K562 (cell line): ENCODE measurements around the gene CAMSAP3.

ENCODE experiments used
- ARID2 ChIP-seq: fragments of 450-650 bp; IDR thresholded peaks from 2 replicates; pipeline ENCODE4 v1.6.1; 2017; ENCODE audit warnings: antibody characterized with exemption, mild to moderate bottlenecking
- BCL6 ChIP-seq: fragments of 250-450 bp; sonication (Bioruptor Pico); IDR thresholded peaks from 2 replicates; pipeline ENCODE4 v1.4.0; 2020
- KAT2B ChIP-seq: IDR thresholded peaks from one replicate; pipeline ENCODE4 v1.6.1; 2012; ENCODE audit warnings: low read depth, mild to moderate bottlenecking, control low read depth, inconsistent platforms, low read length, moderate library complexity
- POLR2AphosphoS5 ChIP-seq: IDR thresholded peaks from 2 replicates; pipeline ENCODE4 v1.6.1; 2011; ENCODE audit warnings: mild to moderate bottlenecking, low read depth, low read length, moderate library complexity; ENCODE audit not compliant: control insufficient read depth, insufficient read depth
- RFX1 ChIP-seq: fragments of 450-650 bp; IDR thresholded peaks from 2 replicates; pipeline ENCODE4 v1.6.1; 2016; ENCODE audit warnings: mild to moderate bottlenecking, moderate library complexity
- SMAD3 ChIP-seq: fragments of 450-650 bp; formaldehyde crosslinking; conservative IDR thresholded peaks from 2 replicates; pipeline ENCODE4 v1.4.0; 2020; ENCODE audit warnings: mild to moderate bottlenecking
- TARDBP ChIP-seq: fragments of 450-650 bp; IDR thresholded peaks from 2 replicates; pipeline ENCODE4 v1.6.1; 2016
- TEAD4 ChIP-seq, 2 experiments: sonication (generic) in 1 of 2; formaldehyde crosslinking in 1 of 2; IDR thresholded peaks; 2 replicates each; pipeline versions ENCODE4 v1.6.1 to v1.8.0; 2012 to 2022; ENCODE audit warnings: borderline replicate concordance in 1 of 2, inconsistent platforms in 1 of 2, low read length in 1 of 2, mild to moderate bottlenecking in 1 of 2, missing genetic modification reagents in 1 of 2
- ZNF253 ChIP-seq: fragments of 250-450 bp; sonication (Bioruptor Pico); conservative IDR thresholded peaks from 2 replicates; pipeline ENCODE4 v1.6.1; 2021; ENCODE audit warnings: mild to moderate bottlenecking
- ZNF274 ChIP-seq: IDR thresholded peaks from 2 replicates; pipeline ENCODE4 v1.6.1; 2011; ENCODE audit warnings: low read depth, mild to moderate bottlenecking, low read length, moderate library complexity, borderline replicate concordance
- ZNF311 ChIP-seq: fragments of 250-450 bp; sonication (Bioruptor Pico); IDR thresholded peaks from 2 replicates; pipeline ENCODE4 v1.4.0; 2020; ENCODE audit warnings: mild to moderate bottlenecking, moderate library complexity
- ZNF347 ChIP-seq: fragments of 450-650 bp; formaldehyde crosslinking; IDR thresholded peaks from 2 replicates; pipeline ENCODE4 v1.4.0; 2020; ENCODE audit warnings: low read depth, mild to moderate bottlenecking, moderate library complexity
- ZSCAN29 ChIP-seq: fragments of 450-650 bp; IDR thresholded peaks from 2 replicates; pipeline ENCODE4 v1.6.1; 2017
- TF ChIP-seq, protein P1 (sequence below), 3 experiments: IDR thresholded peaks in 2 of 3; conservative IDR thresholded peaks in 1 of 3; 2 replicates each; pipeline ENCODE4 v1.5.1; 2011 to 2012; ENCODE audit warnings: low read length in 3 of 3, mild to moderate bottlenecking in 3 of 3, control low read depth in 2 of 3, improper control_type of control experiment in 1 of 3, inconsistent platforms in 1 of 3, low read depth in 1 of 3, mixed read lengths in 1 of 3, moderate library complexity in 1 of 3; ENCODE audit not compliant: insufficient read depth in 2 of 3

DNA sequence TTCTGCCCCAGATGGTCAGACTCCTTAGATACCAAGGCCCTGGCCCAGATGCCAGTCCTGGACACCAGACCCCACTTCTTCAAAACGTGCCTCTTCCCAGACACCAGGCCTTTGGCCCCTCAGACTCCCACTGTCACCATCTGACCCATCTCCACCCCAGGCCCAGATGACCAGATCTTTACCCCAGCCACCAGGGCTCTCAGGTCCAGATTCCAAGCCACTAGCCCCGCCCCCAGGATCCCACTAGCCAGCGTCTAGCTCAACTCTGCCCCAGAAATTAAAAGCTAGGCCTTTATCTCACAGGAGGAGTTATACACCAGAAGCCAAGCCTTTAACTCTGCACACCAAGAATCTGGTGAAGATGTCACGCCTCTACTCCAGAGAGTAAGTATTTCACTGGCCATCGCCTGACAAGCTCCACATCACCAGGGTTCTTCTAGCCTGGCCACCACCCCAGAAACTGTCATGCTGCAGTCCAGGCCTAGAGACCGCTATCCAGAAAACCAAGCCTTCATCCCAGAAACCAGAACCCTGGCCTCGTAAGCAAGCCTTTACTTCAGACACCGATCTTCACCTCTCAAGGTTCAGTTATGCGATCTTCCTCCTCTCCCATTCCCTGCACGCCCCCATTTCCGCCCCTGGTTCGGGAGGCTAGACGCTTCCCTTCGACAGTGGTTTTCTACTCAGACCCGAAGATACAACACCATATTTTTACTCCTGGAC, 33.1 kb downstream of the CAMSAP3 start:
- TF ChIP-seq KAT2B (no peak), TARDBP (no peak), RFX1 (no peak), ARID2 (no peak), TEAD4 (IDR thresholded peaks at IDR 0.05; ENCODE audit: low read length) (no peak), TEAD4 (CRISPR knock-in tag; IDR thresholded peaks at IDR 0.05; ENCODE audit: borderline replicate concordance) (no peak), POLR2AphosphoS5 (no peak), BCL6 (CRISPR knock-in tag) (no peak), ZNF253 (CRISPR knock-in tag) (no peak), ZSCAN29 (no peak), SMAD3 (CRISPR knock-in tag) (no peak), ZNF311 (CRISPR knock-in tag) (no peak), ZNF274 (no peak), ZNF347 (no peak)
- TF ChIP-seq, protein P1, sequence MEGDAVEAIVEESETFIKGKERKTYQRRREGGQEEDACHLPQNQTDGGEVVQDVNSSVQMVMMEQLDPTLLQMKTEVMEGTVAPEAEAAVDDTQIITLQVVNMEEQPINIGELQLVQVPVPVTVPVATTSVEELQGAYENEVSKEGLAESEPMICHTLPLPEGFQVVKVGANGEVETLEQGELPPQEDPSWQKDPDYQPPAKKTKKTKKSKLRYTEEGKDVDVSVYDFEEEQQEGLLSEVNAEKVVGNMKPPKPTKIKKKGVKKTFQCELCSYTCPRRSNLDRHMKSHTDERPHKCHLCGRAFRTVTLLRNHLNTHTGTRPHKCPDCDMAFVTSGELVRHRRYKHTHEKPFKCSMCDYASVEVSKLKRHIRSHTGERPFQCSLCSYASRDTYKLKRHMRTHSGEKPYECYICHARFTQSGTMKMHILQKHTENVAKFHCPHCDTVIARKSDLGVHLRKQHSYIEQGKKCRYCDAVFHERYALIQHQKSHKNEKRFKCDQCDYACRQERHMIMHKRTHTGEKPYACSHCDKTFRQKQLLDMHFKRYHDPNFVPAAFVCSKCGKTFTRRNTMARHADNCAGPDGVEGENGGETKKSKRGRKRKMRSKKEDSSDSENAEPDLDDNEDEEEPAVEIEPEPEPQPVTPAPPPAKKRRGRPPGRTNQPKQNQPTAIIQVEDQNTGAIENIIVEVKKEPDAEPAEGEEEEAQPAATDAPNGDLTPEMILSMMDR (IDR thresholded peaks at IDR 0.05 in 2 of 3, conservative IDR thresholded peaks at IDR 0.05 in 1 of 3; ENCODE audit: insufficient read depth in 2 of 3, low read depth in 1 of 3, low read length in 3 of 3) = no peak
